ENCODE measurements around the gene PCDH19.

PCDH19 gene

GRCh38 chrX:100289066-100289558, 121.0 kb downstream of the PCDH19 start:
- no peak for DNase-seq

DNA sequence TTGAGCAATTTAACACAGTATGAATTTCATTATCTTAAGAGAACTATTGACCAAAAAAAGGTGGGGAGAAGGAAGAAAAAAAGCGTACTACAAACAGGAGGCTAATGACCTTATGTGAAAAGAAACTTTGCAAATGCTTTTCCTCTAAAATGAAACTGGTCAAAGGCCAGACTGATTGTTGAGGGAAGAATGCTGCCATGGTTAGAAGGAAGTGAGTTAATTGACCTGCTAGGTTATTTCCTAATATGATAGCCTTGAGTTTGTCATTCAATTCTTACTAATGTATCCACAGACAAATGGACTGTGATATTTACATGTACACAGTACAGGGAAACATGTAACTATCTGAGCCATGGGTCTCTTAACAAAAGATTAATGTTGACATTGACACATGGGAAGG, 132.8 kb downstream of the PCDH19 start:
- no peak for DNase-seq

DNA sequence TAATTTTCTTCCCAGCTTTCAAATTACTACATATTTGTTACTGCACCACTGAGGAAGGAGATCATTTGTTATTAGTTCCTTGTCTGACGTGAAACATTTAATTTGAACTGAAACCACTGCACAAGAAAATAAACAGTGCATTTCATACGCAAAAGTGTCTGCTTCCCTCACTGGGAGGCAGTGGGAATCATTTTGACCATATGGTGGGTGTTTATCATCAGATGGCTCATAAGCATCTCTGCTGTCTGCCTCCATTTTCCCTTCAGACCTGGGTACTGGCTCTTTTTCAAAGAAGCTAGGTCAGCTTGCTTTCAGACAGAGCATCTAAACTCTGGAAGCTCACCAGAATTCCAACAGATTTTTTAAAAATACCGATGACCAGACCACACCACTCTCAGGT, 135.2 kb downstream of the PCDH19 start:
- DNase-seq, result no peak

GRCh38 chrX:100265179-100265578, 144.9 kb downstream of the PCDH19 start:
- no peak for DNase-seq

- DNase-seq, result peak; percentile 57
Measured at GRCh38 chrX:100264200-100264599, 145.9 kb downstream of the PCDH19 start.

DNA sequence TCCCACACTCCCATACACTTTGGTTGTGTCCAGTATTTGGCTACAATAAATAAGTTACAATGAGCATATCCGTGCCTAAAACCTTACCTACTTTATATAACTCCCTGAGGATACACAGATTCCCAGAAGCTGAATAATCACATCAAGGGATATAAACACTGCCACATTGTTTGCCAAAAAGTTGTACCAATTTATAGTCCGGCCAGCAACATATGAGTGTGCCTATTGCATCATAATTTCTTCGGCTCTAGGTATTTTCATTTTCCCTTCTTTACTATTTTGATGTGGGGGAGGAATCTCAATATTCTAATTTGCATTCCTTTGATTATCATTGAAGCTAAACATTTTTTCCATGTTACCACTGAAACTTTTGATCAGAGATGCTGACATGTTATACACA, 146.4 kb downstream of the PCDH19 start:
- DNase-seq, result no peak

DNA sequence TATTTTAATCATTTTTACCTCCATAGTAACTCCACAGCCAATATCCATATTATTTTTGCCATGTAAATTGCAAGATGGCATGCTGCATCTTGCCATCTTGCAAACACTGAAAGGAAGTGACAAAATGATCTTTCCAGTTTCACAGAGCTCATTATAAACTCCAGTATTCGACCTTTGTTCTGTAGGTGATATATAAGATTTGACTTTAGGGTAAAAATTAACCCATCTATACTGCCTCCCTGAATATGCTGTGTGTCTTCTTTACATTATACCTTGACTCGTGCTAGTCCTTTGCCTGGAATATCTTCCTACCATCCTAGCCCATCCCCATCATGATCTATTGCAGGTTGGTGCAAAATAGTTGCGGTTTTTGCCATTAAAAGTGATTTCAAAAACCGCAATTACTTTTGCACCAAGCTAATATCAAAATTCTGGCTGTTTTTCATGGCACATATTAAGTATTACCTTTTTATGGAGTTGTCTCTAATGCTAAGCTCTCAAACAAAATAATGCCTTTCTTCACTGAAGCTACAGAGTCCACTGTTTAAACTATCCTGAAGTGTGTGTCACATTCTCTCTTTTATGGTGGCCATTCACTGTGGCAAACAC, 161.1 kb downstream of the PCDH19 start:
- DNase-seq, result no peak

- DNase-seq, result no peak
Measured at GRCh38 chrX:100247826-100248225, 162.2 kb downstream of the PCDH19 start.

DNA sequence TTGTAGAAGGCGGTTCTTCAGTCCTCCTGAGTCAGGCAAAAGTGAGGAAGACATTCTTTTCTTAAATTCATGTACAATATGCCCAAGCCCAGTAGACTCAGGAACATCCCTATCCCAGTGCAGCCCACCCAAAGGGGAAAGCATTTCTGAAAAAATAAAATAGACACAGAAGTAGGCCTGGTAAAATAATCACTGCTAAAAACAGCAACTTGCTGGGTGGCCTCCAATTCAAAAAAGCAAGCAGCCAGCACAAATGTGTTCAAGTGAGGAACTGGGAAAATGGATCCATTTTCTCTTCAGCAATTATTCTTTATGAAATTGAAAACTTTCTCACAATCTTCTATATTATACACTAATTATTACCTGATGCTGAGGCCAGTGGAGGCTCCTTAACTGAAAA, 165.4 kb downstream of the PCDH19 start:
- no peak for DNase-seq

All from activated CD4-positive, alpha-beta T cell treated with anti-CD3 and anti-CD28 coated beads, Interleukin-10, Interleukin-2, amounts not matched to agents 100 ng/mL and 50 ng/mL, durations not matched to agents 16 hours and 8 hours (primary cell).